Activated naive CD8-positive, alpha-beta T cell (primary cell): ENCODE data around the gene GLCCI1.

ENCODE experiments used
- H3K27ac Mint-ChIP-seq: one replicate; pipeline ENCODE4 v1.8.0; 2021; ENCODE audit warnings: mixed read lengths
- H3K27me3 Mint-ChIP-seq: one replicate; pipeline ENCODE4 v1.8.0; 2021; ENCODE audit warnings: mixed read lengths
- H3K36me3 Mint-ChIP-seq: one replicate; pipeline ENCODE4 v1.8.0; 2021; ENCODE audit warnings: mixed read lengths
- H3K4me1 Mint-ChIP-seq: one replicate; pipeline ENCODE4 v1.8.0; 2021; ENCODE audit warnings: low read depth, mixed read lengths
- H3K4me3 Mint-ChIP-seq: one replicate; pipeline ENCODE4 v1.8.0; 2021; ENCODE audit warnings: mild to moderate bottlenecking, mixed read lengths
- H3K9me3 Mint-ChIP-seq: one replicate; pipeline ENCODE4 v1.8.0; 2021; ENCODE audit warnings: low read depth, mixed read lengths

Gene GLCCI1

DNA sequence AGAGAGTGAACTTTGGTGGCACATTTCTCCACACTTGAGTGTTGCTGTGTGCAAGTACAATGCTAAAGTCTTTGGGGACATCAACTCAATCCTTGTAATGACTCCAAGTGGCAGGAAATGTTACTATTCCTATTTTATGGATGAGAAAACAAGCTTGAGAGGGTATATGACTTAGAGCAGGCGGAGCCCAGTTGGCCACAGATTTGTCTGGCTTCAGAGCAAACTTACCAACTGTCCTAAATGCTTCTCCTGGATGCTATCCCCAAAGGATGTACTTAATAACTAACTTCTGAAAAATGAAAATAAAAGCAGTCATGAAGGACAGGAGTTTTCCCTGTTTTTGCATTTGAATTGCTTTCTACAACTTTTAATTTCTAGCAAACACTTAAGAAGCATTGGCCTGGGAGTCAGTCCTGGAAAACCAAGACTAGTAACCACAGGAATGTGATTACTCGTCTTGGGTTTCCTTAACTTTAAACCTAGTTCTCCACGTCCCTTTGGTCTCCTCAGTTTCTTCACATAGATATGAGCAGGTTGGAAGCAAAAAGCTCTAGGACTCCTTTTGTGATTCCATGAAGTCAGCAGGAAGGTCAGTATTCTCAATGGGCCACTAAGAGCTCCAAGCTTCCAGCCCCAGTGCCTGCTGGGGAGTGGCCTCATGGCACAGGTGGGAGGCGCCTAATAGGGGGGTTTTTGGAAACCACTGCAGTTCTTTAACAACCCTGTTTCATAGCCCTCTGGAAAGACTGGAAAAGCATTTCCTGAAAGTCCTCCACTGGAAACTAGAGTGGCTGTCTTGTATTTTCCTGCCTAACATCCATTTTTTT is 140.8 kb downstream of the GLCCI1 start:
- no peak overlapping the region for H3K27ac Mint-ChIP-seq
- no peak overlapping the region for H3K4me3 Mint-ChIP-seq
- peaks cover 3% of the 10 kb centered on the region for H3K36me3 Mint-ChIP-seq
- no peaks in the 10 kb centered on the region for H3K9me3 Mint-ChIP-seq
- peaks cover 35% of the 10 kb centered on the region for H3K4me1 Mint-ChIP-seq
- no peaks in the 10 kb centered on the region for H3K27me3 Mint-ChIP-seq

DNA sequence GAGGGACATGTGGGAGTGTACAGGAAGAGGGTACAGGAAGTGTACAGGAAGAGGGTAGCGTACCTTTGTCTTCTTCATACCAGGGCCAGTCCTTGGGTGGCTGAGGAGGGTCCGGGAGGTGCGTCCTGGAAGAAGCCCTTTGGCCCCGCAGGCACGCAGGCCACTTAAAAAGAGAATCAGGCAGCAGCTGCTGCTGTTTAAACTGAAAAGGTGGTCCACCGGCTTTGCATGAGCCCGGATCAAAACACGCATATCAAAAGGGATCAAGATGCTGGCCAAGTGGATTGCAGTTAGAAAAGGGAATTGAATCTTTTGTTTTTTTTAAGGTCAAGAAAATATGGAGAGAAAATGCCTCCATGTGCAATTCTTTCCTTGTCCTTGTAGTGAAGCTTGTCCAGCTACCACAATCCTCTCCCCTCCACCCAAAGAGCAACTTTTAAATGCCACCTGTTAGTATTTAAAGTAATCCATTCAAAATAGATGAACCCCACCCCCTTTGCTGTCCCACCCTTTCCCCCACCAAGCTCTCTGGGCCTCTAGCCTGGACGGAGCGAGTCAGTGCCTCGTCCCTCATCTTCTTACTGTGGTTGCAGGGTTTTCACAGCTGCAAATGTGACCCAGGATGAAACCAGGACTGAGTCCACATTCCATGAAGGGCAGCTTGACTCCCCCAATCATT is 142.8 kb downstream of the GLCCI1 start:
- Mint-ChIP-seq H3K4me3 (no peak overlapping the region), H3K36me3 (no peaks in the 10 kb centered on the region), H3K27ac (no peak overlapping the region), H3K27me3 (no peaks in the 10 kb centered on the region), H3K9me3 (no peaks in the 10 kb centered on the region), H3K4me1 (peaks cover 35% of the 10 kb centered on the region)

DNA sequence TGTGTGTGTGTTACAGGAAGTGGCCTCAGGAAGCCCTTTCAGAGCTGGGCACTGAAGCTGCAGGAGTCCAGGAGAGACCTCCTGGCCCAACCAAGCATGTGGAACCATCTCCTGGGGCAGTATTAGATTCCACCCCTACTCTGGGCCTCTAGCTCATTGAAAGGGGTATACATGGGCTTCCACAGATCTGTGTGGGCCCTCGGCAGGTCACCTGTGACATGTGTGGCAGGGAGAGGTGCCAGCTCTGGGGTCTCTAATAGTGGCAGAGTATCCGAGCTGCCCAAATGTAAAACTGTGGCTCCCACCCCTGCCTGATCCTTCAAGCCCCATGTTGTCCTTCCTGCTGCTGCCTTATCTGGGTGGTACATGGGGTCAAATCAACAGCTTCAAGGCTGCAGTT is 144.1 kb downstream of the GLCCI1 start:
- no peak overlapping the region for H3K4me3 Mint-ChIP-seq
- peaks cover 40% of the 10 kb centered on the region for H3K4me1 Mint-ChIP-seq
- H3K27me3 Mint-ChIP-seq, result no peaks in the 10 kb centered on the region
- no peaks in the 10 kb centered on the region for H3K36me3 Mint-ChIP-seq
- H3K27ac Mint-ChIP-seq, result no peak overlapping the region
- H3K9me3 Mint-ChIP-seq, result no peaks in the 10 kb centered on the region

DNA sequence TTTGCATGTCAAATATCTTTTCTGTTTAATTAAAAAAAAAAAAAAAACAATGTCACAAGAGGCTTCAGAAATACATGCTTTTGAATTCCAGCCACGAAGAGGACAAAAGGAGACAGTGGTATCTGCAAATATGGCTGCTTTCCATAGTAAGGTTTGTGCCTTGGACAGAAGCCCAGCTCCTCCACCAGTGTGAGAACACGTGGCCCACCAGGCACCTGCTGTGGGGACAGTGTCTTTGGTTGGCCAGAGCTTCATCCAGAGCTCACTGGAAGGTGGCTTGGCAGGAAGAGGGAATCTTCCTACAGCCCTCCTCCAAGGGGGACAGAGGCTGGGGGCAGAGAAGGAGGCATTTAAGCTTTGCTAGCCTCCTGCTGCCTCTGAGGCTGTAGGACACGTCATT is 144.6 kb downstream of the GLCCI1 start:
- H3K9me3 Mint-ChIP-seq, result no peaks in the 10 kb centered on the region
- H3K27me3 Mint-ChIP-seq, result no peaks in the 10 kb centered on the region
- no peaks in the 10 kb centered on the region for H3K36me3 Mint-ChIP-seq
- no peak overlapping the region for H3K27ac Mint-ChIP-seq
- H3K4me3 Mint-ChIP-seq, result no peak overlapping the region
- peaks cover 39% of the 10 kb centered on the region for H3K4me1 Mint-ChIP-seq

DNA sequence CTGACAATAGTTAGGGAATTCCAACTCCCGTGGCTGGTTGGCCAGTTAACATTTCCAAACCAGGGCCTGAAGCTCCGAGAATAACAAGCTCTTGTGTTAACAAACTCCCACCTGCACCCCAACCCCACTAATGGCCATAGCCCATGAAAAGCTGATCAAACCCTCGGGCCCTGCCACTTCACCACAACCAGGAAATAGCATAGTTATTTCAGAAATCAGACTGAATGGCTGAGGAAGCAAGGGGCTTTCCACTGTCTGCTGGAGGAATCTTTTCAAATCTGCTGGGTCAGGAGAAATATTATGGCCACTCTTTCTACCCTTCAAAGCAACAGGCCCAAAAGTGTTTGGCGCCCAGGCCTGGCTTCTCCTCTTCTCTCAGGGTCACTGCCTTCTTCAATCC is 145.6 kb downstream of the GLCCI1 start:
- no peak overlapping the region for H3K4me3 Mint-ChIP-seq

DNA sequence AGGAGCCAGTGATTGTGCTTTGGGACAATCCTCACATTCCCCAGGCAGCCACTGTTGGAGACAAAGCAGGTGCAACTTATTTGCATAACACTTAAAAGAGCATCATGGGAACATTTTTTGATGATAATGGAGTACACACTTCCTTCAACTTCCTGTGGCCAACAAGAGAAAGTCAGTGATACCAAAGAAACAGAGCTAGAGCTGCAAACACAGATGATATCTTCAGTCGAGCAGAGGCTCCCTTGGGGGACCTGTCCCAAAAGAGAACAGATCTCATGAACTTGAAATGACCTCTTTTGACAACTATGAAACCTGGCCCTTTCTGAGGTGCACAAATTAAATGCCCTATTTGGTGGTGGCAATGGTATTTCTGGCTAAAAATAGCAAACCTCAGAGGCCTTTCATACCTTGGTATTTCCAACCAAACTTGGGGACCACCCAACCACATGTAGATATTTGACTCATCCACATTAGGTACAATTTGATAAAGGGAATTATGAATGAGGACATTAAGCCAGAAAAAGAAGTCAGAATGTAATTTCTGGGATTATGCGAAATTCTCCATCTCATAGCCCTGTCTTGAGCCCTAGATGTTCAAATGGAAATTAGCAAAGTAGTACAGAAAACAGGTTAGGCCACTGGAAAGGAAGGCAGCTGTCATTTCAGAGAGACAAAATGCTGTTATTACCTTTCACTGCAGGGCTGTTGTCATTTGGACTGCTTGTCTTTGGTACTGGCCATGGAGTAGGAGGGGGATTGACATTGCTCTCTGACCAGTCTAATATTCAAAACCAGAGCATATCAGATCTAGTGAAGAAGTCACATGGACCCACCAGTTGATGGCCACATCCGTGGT is 147.2 kb downstream of the GLCCI1 start:
- Mint-ChIP-seq H3K4me3 (peak overlapping the region; percentile 12), H3K27me3 (no peaks in the 10 kb centered on the region), H3K27ac (peak overlapping the region; percentile 77), H3K4me1 (peaks cover 39% of the 10 kb centered on the region), H3K36me3 (no peaks in the 10 kb centered on the region), H3K9me3 (no peaks in the 10 kb centered on the region)

More for the DNA sequence above, 145.6 kb downstream of the GLCCI1 start:
- no peaks in the 10 kb centered on the region for H3K27me3 Mint-ChIP-seq
- H3K9me3 Mint-ChIP-seq, result no peaks in the 10 kb centered on the region
- H3K36me3 Mint-ChIP-seq, result no peaks in the 10 kb centered on the region
- peaks cover 39% of the 10 kb centered on the region for H3K4me1 Mint-ChIP-seq
- peak overlapping the region; percentile 24 for H3K27ac Mint-ChIP-seq

DNA sequence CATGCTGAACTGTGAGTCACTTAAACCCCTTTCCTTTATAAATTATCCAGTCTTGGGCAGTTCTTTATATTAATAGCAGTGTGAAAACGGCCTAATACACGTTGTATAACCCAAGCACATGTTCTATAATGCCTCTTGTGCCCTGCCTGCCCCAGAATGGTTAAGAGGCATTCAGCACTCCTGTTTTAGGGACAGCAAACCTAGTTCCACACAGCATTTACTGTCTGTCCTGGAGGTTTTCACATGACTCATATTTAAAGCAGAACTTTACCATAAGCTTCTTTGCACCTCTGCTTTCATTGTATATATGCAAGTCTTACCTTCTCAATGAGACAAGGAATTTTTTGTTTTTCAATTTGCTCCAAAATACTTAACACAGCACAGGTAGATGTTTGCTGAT is 148.6 kb downstream of the GLCCI1 start:
- no peak overlapping the region for H3K4me3 Mint-ChIP-seq
- no peaks in the 10 kb centered on the region for H3K36me3 Mint-ChIP-seq
- H3K9me3 Mint-ChIP-seq, result no peaks in the 10 kb centered on the region
- no peak overlapping the region for H3K27ac Mint-ChIP-seq
- H3K27me3 Mint-ChIP-seq, result no peaks in the 10 kb centered on the region
- H3K4me1 Mint-ChIP-seq, result peaks cover 50% of the 10 kb centered on the region

DNA sequence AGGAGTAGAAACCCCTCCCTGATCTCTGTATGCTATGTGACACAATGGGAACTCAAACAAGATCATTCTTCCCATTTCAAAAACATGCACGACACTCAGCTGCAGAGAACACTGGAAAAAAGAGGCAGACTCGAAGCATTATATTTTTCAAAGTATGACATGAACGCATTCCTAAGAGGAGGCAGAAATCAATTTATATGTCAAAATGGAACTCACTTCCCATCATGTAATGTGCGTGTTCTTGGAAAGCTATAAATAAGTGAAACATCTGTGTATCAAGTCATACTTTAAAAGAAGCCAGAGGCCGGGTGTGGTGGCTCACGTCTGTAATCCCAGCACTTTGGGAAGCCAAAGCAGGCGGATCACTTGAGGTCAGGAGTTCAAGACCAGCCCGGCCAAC is 150.7 kb downstream of the GLCCI1 start:
- Mint-ChIP-seq H3K27ac (no peak overlapping the region), H3K27me3 (no peaks in the 10 kb centered on the region), H3K36me3 (no peaks in the 10 kb centered on the region), H3K4me1 (peaks cover 48% of the 10 kb centered on the region), H3K4me3 (no peak overlapping the region), H3K9me3 (no peaks in the 10 kb centered on the region)

DNA sequence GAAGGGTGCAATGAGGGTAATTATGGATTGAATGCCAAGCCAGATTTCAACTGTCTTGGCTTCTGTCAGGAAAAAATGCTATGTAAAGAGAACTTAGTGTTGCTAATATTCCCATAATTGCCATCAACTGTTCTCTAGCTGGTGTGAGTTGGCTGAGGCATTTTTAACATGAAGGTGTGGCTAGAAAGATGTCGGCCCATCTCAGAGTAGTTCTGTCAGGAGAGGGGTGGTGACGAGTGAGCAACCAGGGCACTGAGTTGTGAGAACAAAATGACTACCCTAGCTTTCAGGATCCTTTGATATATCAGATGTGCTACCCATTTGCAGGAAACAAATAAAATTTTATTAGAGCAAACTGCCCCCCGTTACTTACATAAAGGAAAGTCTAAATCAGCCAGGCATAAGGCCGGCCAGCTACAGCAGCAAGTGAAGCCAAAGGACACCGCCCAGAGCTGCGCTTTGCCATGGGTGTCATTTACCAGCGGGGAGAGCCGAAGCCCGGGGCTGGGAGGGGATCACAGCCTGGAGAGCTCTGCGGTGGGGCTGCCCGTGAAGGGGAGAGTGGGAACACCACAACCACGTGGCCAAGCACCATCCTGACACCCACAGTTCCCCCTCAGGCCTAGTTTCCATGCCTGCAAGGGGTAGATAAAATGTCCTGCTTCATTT is 151.9 kb downstream of the GLCCI1 start:
- Mint-ChIP-seq H3K4me3 (no peak overlapping the region), H3K4me1 (peaks cover 48% of the 10 kb centered on the region)

DNA sequence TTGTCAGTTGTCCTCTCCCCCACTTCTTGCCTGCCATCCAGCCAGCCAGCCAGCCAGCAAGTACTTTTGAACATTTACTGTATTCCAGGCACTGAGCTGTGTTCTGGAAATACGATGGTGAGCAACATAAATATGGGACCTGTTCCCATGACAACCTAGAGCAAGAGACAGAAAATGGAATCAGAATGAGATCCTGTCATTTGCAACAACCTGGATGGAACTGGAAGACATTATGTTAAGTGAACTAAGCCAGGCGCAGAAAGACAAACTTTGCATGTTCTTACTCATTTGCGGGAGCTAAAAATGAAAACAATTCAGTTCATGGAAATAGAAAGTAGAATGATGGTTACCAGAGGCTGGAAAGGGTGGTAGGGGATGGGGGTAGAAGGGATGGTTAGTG is 152.6 kb downstream of the GLCCI1 start:
- Mint-ChIP-seq H3K36me3 (no peaks in the 10 kb centered on the region), H3K4me1 (peaks cover 48% of the 10 kb centered on the region), H3K27ac (no peak overlapping the region), H3K9me3 (no peaks in the 10 kb centered on the region), H3K4me3 (no peak overlapping the region), H3K27me3 (no peaks in the 10 kb centered on the region)

More for the DNA sequence above, 151.9 kb downstream of the GLCCI1 start:
- H3K27me3 Mint-ChIP-seq, result no peaks in the 10 kb centered on the region
- no peaks in the 10 kb centered on the region for H3K36me3 Mint-ChIP-seq
- H3K27ac Mint-ChIP-seq, result no peak overlapping the region
- H3K9me3 Mint-ChIP-seq, result no peaks in the 10 kb centered on the region

DNA sequence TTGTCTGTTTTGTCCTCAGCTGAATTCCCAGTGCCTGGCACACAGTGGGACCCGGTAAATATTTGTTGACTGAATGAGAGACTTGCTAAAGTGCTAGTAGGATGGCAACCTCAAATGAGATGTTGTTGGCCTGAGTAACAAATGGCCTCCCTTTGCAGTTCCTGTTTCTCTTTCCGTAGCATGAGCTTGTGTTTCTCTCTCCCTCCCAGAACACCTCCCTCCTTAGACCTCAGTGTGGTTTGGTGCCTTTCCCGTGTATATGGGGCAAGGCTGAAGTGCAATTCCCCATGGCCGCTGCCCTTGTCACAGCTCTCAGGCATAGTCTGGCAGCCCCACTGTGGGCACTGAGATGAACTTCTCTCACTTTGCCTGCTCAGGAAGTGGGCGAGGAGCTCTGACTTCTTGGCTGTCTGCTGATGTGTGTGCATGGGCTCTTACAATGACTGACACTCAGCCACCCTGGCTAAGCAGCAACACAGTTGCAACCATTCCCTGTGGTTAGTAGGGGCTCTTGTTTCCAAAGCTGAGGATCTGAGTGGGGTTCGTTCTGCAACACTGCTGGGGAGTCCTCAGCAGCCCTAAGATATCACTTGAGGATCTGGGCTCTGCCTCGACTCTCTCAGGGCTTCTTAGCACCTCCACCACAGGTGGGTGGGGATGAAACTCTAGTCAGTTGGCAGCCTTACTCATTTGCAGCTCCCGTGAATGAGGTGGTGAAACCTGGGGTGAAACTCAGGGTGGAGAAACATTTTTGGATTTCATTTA is 157.3 kb downstream of the GLCCI1 start:
- H3K36me3 Mint-ChIP-seq, result peaks cover 4% of the 10 kb centered on the region
- peaks cover 77% of the 10 kb centered on the region for H3K4me1 Mint-ChIP-seq
- H3K4me3 Mint-ChIP-seq, result peak overlapping the region; percentile 87
- H3K9me3 Mint-ChIP-seq, result no peaks in the 10 kb centered on the region
- no peaks in the 10 kb centered on the region for H3K27me3 Mint-ChIP-seq
- peak overlapping the region; percentile 97 for H3K27ac Mint-ChIP-seq

DNA sequence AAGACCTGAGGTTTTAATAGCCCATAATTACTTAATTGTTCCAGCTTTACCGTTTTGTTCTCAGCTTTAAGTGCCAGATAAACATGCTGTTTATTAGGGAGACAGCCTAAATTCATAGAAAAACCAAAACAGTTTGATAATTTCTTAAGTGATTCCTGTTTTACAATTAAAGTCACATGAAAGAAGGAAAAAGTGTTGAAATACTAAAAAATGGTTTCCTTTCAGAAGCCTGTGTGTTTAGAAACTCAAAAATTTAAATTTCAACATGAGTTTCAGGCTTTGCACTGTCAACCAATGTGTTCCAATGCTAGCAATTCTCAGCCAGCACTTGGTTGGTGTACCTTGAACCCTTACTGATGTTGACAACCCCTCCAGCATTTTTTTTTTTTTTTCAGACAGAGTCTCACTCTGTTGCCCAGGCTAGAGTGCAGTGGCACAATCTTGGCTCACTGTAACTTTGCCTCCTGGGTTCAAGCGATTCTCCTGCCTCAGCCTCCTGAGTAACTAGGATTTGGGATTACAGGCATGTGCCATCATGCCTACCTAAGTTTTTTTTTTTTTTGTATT is 158.1 kb downstream of the GLCCI1 start:
- no peaks in the 10 kb centered on the region for H3K27me3 Mint-ChIP-seq
- H3K4me3 Mint-ChIP-seq, result peak overlapping the region; percentile 87
- peak overlapping the region; percentile 97 for H3K27ac Mint-ChIP-seq
- peaks cover 78% of the 10 kb centered on the region for H3K4me1 Mint-ChIP-seq
- H3K36me3 Mint-ChIP-seq, result peaks cover 4% of the 10 kb centered on the region
- H3K9me3 Mint-ChIP-seq, result no peaks in the 10 kb centered on the region

DNA sequence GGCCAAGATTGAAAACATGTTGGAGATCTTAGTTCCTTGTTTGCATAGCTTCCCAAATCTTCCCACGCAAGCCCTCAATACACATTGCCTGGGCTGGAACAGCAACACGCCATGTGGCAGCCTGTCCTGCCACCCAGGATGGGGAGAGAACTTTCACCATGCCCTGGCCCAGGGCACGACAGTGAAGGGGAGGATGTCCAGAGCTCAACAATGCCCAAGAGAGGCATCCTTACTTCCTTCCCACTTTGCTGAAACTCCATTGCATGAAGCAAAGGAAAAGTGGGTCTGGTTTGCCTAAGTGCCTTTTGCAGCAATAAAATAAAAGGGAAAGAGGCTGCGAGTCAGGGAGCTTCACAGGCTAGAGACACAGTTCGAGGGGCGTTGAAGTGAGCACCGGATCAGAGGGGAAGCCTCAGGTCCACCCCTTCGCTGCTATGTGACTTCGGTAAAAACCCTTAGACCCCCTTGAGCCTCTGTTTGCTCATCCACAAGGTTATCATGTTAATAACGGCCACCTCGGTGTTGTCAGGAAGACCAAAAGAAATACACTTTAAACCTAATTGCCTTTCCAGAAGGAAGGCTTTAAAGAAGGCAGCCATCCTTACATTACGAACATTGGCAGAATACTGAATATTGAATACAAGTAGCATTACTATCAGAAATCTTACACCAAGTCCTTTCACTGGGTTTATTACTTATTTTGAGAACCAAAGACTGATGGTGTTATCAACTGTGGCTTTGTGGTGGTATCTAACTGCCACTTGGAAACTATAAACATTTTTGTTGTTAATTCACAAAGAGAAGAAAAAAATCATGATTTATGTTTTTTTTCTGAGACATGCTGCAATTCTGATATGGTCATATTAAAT is 160.1 kb downstream of the GLCCI1 start:
- Mint-ChIP-seq H3K27me3 (no peaks in the 10 kb centered on the region), H3K27ac (peak overlapping the region; percentile 46), H3K4me1 (peaks cover 90% of the 10 kb centered on the region), H3K4me3 (peak overlapping the region; percentile 51), H3K36me3 (peaks cover 4% of the 10 kb centered on the region), H3K9me3 (no peaks in the 10 kb centered on the region)
